Measurements from ENCODE around the gene NCF2. TPM values are rescaled to one million over a fixed set of nuclear protein-coding genes. Genes with fewer than 3 reads are reported as not detected.

The NCF2 gene
- total RNA-seq, 2 donors from 2014 or later, result 0.55 TPM; not detected in 1

GRCh38 chr1:183585038-183585437, 5.2 kb downstream of the NCF2 start:
- H3K27ac Mint-ChIP-seq, result no peak overlapping the region

GRCh38 chr1:183584147-183584546, 6.1 kb downstream of the NCF2 start:
- Histone ChIP-seq H3K4me3 (ENCODE audit: low read length) (no peak overlapping the region), H3K4me1 (ENCODE audit: control insufficient read depth, insufficient read depth, low read length) (peaks cover 3% of the 10 kb centered on the region), H3K9ac (ENCODE audit: extremely low read depth, low read length, poor library complexity, severe bottlenecking) (no peak overlapping the region), H3K9me3 (ENCODE audit: control insufficient read depth, low read length) (no peaks in the 10 kb centered on the region), H3K27me3 (ENCODE audit: control insufficient read depth, insufficient read depth, low read length, poor library complexity, severe bottlenecking) (no peaks in the 10 kb centered on the region), H3K36me3 (ENCODE audit: control insufficient read depth, insufficient read depth, low read length) (no peaks in the 10 kb centered on the region), H3K27ac (ENCODE audit: low read depth, low read length) (no peak overlapping the region)
- Mint-ChIP-seq H3K27ac (no peak overlapping the region), H3K9me3 (no peaks in the 10 kb centered on the region), H3K4me3 (no peak overlapping the region), H3K4me1 (peaks cover 9% of the 10 kb centered on the region), H3K27me3 (ENCODE audit: insufficient read depth) (no peaks in the 10 kb centered on the region), H3K36me3 (ENCODE audit: low read depth) (no peaks in the 10 kb centered on the region)
- no peak for TF ChIP-seq CTCF (conservative IDR thresholded peaks at IDR 0.05)
- 73 to 100% methylated on average over 1 to 5 of the region's 5 CpGs for WGBS, 2 experiments (ENCODE audit: insufficient coverage in 1 of 2, insufficient read length in 1 of 2)
- no peak for DNase-seq

More at GRCh38 chr1:183585038-183585437, 5.2 kb downstream of the NCF2 start:
- no peaks in the 10 kb centered on the region for H3K9me3 Mint-ChIP-seq
- Histone ChIP-seq H3K9me3 (ENCODE audit: control insufficient read depth, low read length) (no peaks in the 10 kb centered on the region), H3K36me3 (ENCODE audit: control insufficient read depth, insufficient read depth, low read length) (no peaks in the 10 kb centered on the region), H3K9ac (ENCODE audit: extremely low read depth, low read length, poor library complexity, severe bottlenecking) (no peak overlapping the region), H3K27ac (ENCODE audit: low read depth, low read length) (no peak overlapping the region), H3K27me3 (ENCODE audit: control insufficient read depth, insufficient read depth, low read length, poor library complexity, severe bottlenecking) (no peaks in the 10 kb centered on the region), H3K4me1 (ENCODE audit: control insufficient read depth, insufficient read depth, low read length) (peaks cover 3% of the 10 kb centered on the region), H3K4me3 (ENCODE audit: low read length) (no peak overlapping the region)
- no peak overlapping the region for H3K4me3 Mint-ChIP-seq
- peaks cover 11% of the 10 kb centered on the region for H3K4me1 Mint-ChIP-seq
- H3K27me3 Mint-ChIP-seq (ENCODE audit: insufficient read depth), result no peaks in the 10 kb centered on the region
- no peak for TF ChIP-seq CTCF (conservative IDR thresholded peaks at IDR 0.05)
- WGBS, 2 experiments (ENCODE audit: insufficient coverage in 1 of 2, insufficient read length in 1 of 2), result 93 to 100% methylated on average over 3 to 6 of the region's 6 CpGs
- DNase-seq, result no peak
- no peaks in the 10 kb centered on the region for H3K36me3 Mint-ChIP-seq (ENCODE audit: low read depth)

GRCh38 chr1:183583466-183583865, 6.8 kb downstream of the NCF2 start:
- no peaks in the 10 kb centered on the region for H3K9me3 Mint-ChIP-seq
- Histone ChIP-seq H3K36me3 (ENCODE audit: control insufficient read depth, insufficient read depth, low read length) (no peaks in the 10 kb centered on the region), H3K27me3 (ENCODE audit: control insufficient read depth, insufficient read depth, low read length, poor library complexity, severe bottlenecking) (no peaks in the 10 kb centered on the region), H3K9ac (ENCODE audit: extremely low read depth, low read length, poor library complexity, severe bottlenecking) (no peak overlapping the region), H3K4me3 (ENCODE audit: low read length) (no peak overlapping the region), H3K9me3 (ENCODE audit: control insufficient read depth, low read length) (no peaks in the 10 kb centered on the region), H3K4me1 (ENCODE audit: control insufficient read depth, insufficient read depth, low read length) (no peaks in the 10 kb centered on the region), H3K27ac (ENCODE audit: low read depth, low read length) (no peak overlapping the region)
- DNase-seq, result no peak
- no peak overlapping the region for H3K4me3 Mint-ChIP-seq
- H3K27me3 Mint-ChIP-seq (ENCODE audit: insufficient read depth), result no peaks in the 10 kb centered on the region
- H3K27ac Mint-ChIP-seq, result no peak overlapping the region
- H3K4me1 Mint-ChIP-seq, result peaks cover 4% of the 10 kb centered on the region
- no peaks in the 10 kb centered on the region for H3K36me3 Mint-ChIP-seq (ENCODE audit: low read depth)
- no peak for TF ChIP-seq CTCF (conservative IDR thresholded peaks at IDR 0.05)
- 91 to 92% methylated on average over 6 of the region's 6 CpGs for WGBS, 2 experiments (ENCODE audit: insufficient coverage in 1 of 2, insufficient read length in 1 of 2)
